GM23338 (cell line): Measurements from ENCODE around the gene DACH1. TPM values are rescaled to one million over a fixed set of nuclear protein-coding genes. Genes with fewer than 3 reads are reported as not detected.

Source experiments
- ATAC-seq: fragments of 200-7000 bp; cut with Tn5 transposase; 3 replicates; pipeline ENCODE4 v1.9.1; 2020
- DNase-seq: peaks from one replicate; pipeline ENCODE4 v3.0.0-alpha.2; 2015; ENCODE audit warnings: low spot score
- H2AFZ ChIP-seq: fragments of 200-600 bp; sonication (generic); 2 replicates; pipeline ENCODE4 v1.8.0; 2016; ENCODE audit warnings: antibody characterized with exemption, mild to moderate bottlenecking, moderate library complexity
- H3F3A ChIP-seq: fragments of 200-600 bp; sonication (generic); replicated peaks from 2 replicates; pipeline ENCODE4 v1.8.0; 2017; ENCODE audit warnings: antibody characterized with exemption, mixed run types, low read depth
- H3K27ac ChIP-seq: fragments of 200-600 bp; sonication (generic); 2 replicates; pipeline ENCODE4 v1.6.1; 2016; ENCODE audit warnings: low read depth
- H3K27me3 ChIP-seq: fragments of 200-600 bp; sonication (generic); 2 replicates; pipeline ENCODE4 v1.8.0; 2016; ENCODE audit warnings: mild to moderate bottlenecking, mixed run types, moderate library complexity; ENCODE audit not compliant: insufficient read depth
- H3K36me3 ChIP-seq: fragments of 200-600 bp; sonication (generic); 2 replicates; pipeline ENCODE4 v1.8.0; 2016; ENCODE audit warnings: mild to moderate bottlenecking; ENCODE audit not compliant: insufficient read depth
- H3K4me1 ChIP-seq: fragments of 200-600 bp; sonication (generic); 2 replicates; pipeline ENCODE4 v1.8.0; 2016; ENCODE audit warnings: mild to moderate bottlenecking, moderate library complexity; ENCODE audit not compliant: insufficient read depth
- H3K4me2 ChIP-seq: fragments of 200-600 bp; sonication (generic); 2 replicates; pipeline ENCODE4 v1.7.1; 2017; ENCODE audit warnings: mixed run types
- H3K4me3 ChIP-seq: fragments of 200-600 bp; sonication (generic); 2 replicates; pipeline ENCODE4 v1.6.1; 2016; ENCODE audit warnings: mixed run types
- H3K79me2 ChIP-seq: fragments of 200-600 bp; sonication (generic); replicated peaks from 2 replicates; pipeline ENCODE4 v1.8.0; 2017; ENCODE audit warnings: mild to moderate bottlenecking; ENCODE audit not compliant: insufficient read depth
- H3K9me2 ChIP-seq: fragments of 200-600 bp; sonication (generic); 2 replicates; pipeline ENCODE4 v1.8.0; 2017; ENCODE audit not compliant: insufficient read depth
- H4K20me1 ChIP-seq: fragments of 200-600 bp; sonication (generic); replicated peaks from 2 replicates; pipeline ENCODE4 v1.8.0; 2017; ENCODE audit warnings: mild to moderate bottlenecking; ENCODE audit not compliant: insufficient read depth
- H3K27ac Mint-ChIP-seq: 2 replicates; pipeline ENCODE4 v1.8.0; 2020; ENCODE audit warnings: inconsistent platforms, mild to moderate bottlenecking, moderate library complexity, mixed read lengths
- H3K27me3 Mint-ChIP-seq: 3 replicates; pipeline ENCODE4 v1.8.0; 2022; ENCODE audit warnings: low read depth, mild to moderate bottlenecking, moderate library complexity, mixed read lengths, inconsistent platforms; ENCODE audit not compliant: insufficient read depth, poor library complexity
- H3K36me3 Mint-ChIP-seq: 3 replicates; pipeline ENCODE4 v1.8.0; 2021; ENCODE audit warnings: low read depth, mild to moderate bottlenecking, inconsistent platforms, moderate library complexity, mixed read lengths
- H3K4me1 Mint-ChIP-seq: 3 replicates; pipeline ENCODE4 v1.8.0; 2020; ENCODE audit warnings: mild to moderate bottlenecking, inconsistent platforms, mixed read lengths
- H3K4me3 Mint-ChIP-seq: 3 replicates; pipeline ENCODE4 v1.8.0; 2021; ENCODE audit warnings: moderate library complexity, mild to moderate bottlenecking, inconsistent platforms, mixed read lengths
- H3K9me3 Mint-ChIP-seq: 3 replicates; pipeline ENCODE4 v1.8.0; 2020; ENCODE audit warnings: moderate library complexity, mild to moderate bottlenecking, inconsistent platforms, mixed read lengths
- ETS1 ChIP-seq: IDR thresholded peaks from 2 replicates; pipeline ENCODE4 v1.6.1; 2016; ENCODE audit warnings: antibody characterized with exemption
- EZH2phosphoT487 ChIP-seq: fragments of 200-600 bp; sonication (generic); IDR thresholded peaks from one replicate; pipeline ENCODE4 v1.8.1; 2018; ENCODE audit warnings: antibody characterized with exemption; ENCODE audit not compliant: unreplicated experiment
- NANOG ChIP-seq: IDR thresholded peaks from 2 replicates; pipeline ENCODE4 v1.6.1; 2016; ENCODE audit warnings: antibody characterized with exemption, borderline replicate concordance
- STAT1 ChIP-seq: IDR thresholded peaks from one replicate; pipeline ENCODE4 v1.6.1; 2016; ENCODE audit warnings: antibody characterized with exemption; ENCODE audit not compliant: unreplicated experiment
- ZNF114 ChIP-seq: fragments of 250-450 bp; sonication (Bioruptor Pico); IDR thresholded peaks from 2 replicates; pipeline ENCODE4 v1.5.0; 2020; ENCODE audit warnings: mild to moderate bottlenecking, moderate library complexity
- polyA plus RNA-seq: library from polyadenylated mRNA; unstranded; fragments of >200 nt; fragmentation: Nextera tagmentation; extraction: Ambion mirVana; gene quantifications from 2 replicates; pipeline ENCODE4 v1.2.1, GENCODE V29; 2016
- total RNA-seq: library from RNA; depleted of rRNA; stranded (reverse); fragments of >200 nt; shearing (Covaris generic); gene quantifications from 2 replicates; pipeline ENCODE4 v1.2.3, GENCODE V29; 2014
- TF ChIP-seq, protein P1 (sequence below): IDR thresholded peaks from one replicate; pipeline ENCODE4 v1.6.1; 2018; ENCODE audit warnings: antibody characterized with exemption; ENCODE audit not compliant: unreplicated experiment
- TF ChIP-seq, protein P2 (sequence below), 2 experiments: fragments of 200-600 bp in 1 of 2; sonication (generic) in 1 of 2; conservative IDR thresholded peaks; 2 replicates each; pipeline versions ENCODE4 v1.5.1 to v1.6.1; 2016 to 2017; ENCODE audit warnings: antibody characterized with exemption in 2 of 2, low read depth in 2 of 2, mild to moderate bottlenecking in 2 of 2, moderate library complexity in 1 of 2

DACH1 gene
- total and polyA plus RNA-seq, 2 experiments from 2014 or later, result 0.45 to 0.57 TPM

DNA sequence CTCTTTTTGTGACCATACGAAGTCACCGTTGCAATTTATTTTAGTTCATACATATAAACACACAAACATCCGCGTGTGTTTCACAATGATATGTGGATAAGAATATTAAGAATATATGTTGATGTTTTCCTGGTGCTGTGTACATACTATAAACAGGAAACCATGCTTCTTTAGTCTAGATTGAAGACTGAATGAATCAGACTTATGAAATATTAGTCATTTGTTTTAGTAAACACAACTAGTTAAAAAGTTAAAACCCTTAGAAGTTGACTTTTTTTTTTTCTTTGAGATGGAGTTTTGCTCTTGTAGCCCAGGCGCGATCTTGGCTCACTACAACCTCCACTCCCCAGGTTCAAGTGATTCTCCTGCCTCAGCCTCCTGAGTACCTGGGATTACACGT lies 257.7 kb downstream of the DACH1 start (continued):
- TF ChIP-seq, protein P1, sequence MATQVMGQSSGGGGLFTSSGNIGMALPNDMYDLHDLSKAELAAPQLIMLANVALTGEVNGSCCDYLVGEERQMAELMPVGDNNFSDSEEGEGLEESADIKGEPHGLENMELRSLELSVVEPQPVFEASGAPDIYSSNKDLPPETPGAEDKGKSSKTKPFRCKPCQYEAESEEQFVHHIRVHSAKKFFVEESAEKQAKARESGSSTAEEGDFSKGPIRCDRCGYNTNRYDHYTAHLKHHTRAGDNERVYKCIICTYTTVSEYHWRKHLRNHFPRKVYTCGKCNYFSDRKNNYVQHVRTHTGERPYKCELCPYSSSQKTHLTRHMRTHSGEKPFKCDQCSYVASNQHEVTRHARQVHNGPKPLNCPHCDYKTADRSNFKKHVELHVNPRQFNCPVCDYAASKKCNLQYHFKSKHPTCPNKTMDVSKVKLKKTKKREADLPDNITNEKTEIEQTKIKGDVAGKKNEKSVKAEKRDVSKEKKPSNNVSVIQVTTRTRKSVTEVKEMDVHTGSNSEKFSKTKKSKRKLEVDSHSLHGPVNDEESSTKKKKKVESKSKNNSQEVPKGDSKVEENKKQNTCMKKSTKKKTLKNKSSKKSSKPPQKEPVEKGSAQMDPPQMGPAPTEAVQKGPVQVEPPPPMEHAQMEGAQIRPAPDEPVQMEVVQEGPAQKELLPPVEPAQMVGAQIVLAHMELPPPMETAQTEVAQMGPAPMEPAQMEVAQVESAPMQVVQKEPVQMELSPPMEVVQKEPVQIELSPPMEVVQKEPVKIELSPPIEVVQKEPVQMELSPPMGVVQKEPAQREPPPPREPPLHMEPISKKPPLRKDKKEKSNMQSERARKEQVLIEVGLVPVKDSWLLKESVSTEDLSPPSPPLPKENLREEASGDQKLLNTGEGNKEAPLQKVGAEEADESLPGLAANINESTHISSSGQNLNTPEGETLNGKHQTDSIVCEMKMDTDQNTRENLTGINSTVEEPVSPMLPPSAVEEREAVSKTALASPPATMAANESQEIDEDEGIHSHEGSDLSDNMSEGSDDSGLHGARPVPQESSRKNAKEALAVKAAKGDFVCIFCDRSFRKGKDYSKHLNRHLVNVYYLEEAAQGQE, result no peak
- TF ChIP-seq ETS1, result no peak

DNA sequence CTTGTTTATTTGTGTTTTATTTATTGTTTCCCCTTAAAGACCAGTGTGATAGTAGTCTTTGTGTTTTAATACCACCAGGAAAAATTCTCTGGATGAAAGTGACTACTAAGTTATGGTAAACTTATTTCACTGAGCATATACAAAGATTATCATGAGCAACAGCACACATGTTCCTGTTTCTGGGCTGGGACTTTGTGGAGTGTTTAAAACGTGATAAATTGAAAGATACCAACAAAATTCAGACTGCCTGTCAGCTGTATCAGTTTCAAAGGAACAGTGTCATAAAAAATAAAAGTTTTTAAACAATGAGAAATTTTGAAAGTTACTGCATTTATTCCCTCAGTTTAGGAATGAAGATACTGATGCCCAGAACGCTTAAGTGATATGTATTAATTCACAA lies 259.4 kb downstream of the DACH1 start:
- Histone ChIP-seq H3K4me1 (no peaks in the 10 kb centered on the region), H2AFZ (no peak overlapping the region), H3F3A (no peaks in the 10 kb centered on the region), H4K20me1 (no peaks in the 10 kb centered on the region), H3K4me3 (no peak overlapping the region), H3K9me2 (no peaks in the 10 kb centered on the region), H3K27me3 (no peaks in the 10 kb centered on the region), H3K79me2 (no peaks in the 10 kb centered on the region), H3K4me2 (no peak overlapping the region), H3K27ac (no peak overlapping the region), H3K36me3 (no peaks in the 10 kb centered on the region)
- Mint-ChIP-seq H3K4me1 (peaks cover 5% of the 10 kb centered on the region; the same call in 2 of the 3 replicates), H3K4me3 (no peak overlapping the region), H3K9me3 (no peaks in the 10 kb centered on the region), H3K36me3 (no peaks in the 10 kb centered on the region), H3K27me3 (no peaks in the 10 kb centered on the region), H3K27ac (no peak overlapping the region)
- TF ChIP-seq ETS1 (no peak), EZH2phosphoT487 (no peak), STAT1 (no peak), ZNF114 (CRISPR knock-in tag) (no peak), NANOG (no peak)
- TF ChIP-seq, protein P2, sequence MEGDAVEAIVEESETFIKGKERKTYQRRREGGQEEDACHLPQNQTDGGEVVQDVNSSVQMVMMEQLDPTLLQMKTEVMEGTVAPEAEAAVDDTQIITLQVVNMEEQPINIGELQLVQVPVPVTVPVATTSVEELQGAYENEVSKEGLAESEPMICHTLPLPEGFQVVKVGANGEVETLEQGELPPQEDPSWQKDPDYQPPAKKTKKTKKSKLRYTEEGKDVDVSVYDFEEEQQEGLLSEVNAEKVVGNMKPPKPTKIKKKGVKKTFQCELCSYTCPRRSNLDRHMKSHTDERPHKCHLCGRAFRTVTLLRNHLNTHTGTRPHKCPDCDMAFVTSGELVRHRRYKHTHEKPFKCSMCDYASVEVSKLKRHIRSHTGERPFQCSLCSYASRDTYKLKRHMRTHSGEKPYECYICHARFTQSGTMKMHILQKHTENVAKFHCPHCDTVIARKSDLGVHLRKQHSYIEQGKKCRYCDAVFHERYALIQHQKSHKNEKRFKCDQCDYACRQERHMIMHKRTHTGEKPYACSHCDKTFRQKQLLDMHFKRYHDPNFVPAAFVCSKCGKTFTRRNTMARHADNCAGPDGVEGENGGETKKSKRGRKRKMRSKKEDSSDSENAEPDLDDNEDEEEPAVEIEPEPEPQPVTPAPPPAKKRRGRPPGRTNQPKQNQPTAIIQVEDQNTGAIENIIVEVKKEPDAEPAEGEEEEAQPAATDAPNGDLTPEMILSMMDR (conservative IDR thresholded peaks at IDR 0.05; ENCODE audit: low read depth in 2 of 2), result no peak
- DNase-seq (no peak), ATAC-seq (no peak)
